GM10847 (cell line): ENCODE measurements around the gene FOXO6.

ENCODE experiments used
- POLR2A ChIP-seq: IDR thresholded peaks from 2 replicates; pipeline ENCODE4 v1.6.1; 2011; ENCODE audit not compliant: insufficient read length; ENCODE audit errors: extremely low read depth

The FOXO6 gene

GRCh38 chr1:41390573-41390972 is 29.3 kb downstream of the FOXO6 start:
- TF ChIP-seq POLR2A: no peak

DNA sequence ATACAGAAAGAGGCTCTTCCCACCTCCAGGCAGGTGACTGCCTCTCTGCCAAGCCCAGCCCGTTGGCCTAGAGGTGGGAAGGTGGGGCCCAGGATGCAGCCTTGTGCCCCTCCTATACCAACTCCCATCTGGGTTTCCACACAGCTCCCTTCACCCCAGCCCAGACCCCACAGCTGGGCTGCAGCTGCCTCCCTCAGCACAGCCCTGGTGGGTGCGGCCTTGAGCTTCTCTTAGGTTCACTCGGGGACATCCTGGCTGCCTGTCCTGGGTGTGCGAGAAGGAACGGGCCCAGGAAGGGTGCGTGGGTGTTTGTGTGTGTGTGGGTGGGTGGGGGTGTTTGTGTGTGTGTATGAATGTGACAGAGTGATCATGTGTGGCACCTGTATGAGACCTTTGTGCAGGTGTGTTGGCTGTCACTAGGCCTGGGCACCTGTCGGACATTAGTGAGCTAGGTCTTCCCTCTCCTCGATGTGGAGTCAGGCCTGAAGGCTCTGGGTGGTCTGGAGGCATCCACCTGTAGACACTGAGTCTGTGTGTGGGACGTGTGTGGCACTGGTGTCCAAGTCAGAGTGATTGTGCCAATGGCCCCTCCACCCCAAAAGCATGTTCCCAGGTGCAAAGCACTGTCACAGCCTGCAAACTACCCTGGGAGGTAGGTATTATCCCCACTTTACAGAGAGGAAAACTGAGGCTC is 30.7 kb downstream of the FOXO6 start:
- no peak for TF ChIP-seq POLR2A

GRCh38 chr1:41392528-41392924 is 31.3 kb downstream of the FOXO6 start:
- TF ChIP-seq POLR2A: no peak

DNA sequence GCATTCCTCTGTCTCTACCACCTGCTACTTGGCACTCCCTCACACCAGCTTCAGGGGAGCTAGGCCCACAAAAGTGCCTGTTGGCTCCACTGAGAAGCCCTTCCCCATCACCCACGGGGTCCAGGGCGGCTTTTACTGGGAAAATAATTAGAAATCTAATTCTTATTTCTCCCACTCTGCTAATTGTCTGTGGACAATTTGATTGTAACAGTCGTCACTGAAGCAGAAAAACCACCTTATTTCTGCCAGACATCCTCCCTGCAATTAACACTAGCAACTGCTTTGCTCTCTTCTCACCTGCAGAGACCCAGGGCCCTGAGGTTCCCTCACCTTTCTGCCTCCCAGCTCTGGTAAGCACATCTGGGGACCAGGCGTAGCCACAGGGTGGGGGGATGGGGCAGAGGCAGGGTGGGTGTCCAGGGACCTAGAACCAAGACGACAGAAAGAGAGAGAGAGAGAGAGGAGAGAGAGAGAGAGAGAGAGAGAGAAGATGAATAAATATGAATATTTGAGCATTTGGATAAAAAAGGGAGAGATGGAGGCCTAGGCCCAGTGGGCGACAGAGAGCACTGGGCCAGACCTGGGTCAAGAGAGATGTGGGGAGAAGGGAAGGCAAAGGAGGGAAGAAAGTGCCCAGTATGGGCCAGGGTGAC is 32.6 kb downstream of the FOXO6 start:
- no peak for TF ChIP-seq POLR2A

- TF ChIP-seq POLR2A: no peak
Measured at GRCh38 chr1:41394369-41394744, 33.1 kb downstream of the FOXO6 start.

- no peak for TF ChIP-seq POLR2A
Measured at GRCh38 chr1:41394959-41395956, 34.0 kb downstream of the FOXO6 start.

DNA sequence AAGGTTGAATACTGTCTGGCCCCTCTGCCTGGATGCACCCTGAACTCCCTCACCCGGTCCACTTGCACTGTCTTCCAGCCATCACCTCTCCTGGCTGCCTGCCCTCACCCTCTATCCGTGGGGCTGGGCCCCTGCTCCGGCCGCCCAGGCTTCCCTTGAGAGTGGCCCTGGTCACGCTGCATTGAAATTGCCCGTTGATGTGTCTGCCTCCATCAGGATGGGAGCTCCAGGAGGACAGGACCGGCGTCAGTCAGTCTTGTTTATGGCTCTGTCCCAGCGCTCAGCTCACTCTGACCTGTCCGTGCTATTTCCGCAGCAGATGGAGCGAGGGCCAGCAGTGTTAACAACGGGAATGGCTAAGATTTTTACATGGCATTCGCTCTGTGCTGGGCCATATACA is 34.9 kb downstream of the FOXO6 start:
- TF ChIP-seq POLR2A: no peak

- TF ChIP-seq POLR2A: no peak
Measured at GRCh38 chr1:41397020-41397419, 35.8 kb downstream of the FOXO6 start.

GRCh38 chr1:41397753-41398330 is 36.6 kb downstream of the FOXO6 start:
- TF ChIP-seq POLR2A: no peak

DNA sequence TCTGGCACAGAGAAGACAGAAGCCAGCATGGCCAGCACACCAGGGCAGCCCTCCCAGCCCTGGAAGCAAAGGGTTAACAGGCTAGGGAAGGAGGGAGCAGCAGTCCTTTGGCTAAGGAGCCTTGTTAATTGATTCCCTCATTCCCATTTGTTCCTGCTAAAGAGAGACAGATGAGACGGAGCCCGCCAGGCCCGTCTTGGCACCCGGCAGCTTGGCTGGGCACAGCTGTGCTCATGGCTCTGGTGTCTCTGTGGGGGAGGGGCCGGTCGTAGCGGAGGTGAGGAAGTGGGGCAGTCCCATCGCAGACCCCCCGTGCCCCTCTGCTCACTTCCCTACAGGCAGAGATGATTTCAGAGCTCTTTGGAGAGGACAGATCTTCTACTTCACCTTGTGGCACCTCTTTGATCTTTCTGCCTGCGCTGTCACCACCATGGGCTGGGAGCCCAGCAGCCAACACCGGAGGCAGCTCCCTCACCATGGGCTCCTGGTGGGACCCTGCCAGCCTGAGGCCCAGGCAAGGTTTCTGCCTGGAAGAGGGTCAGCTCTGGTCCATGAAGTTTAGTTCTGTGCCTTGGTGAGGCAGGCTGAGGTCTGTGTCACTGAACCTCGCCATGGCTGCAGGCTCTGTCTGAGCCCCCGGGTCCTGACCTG is 38.0 kb downstream of the FOXO6 start:
- no peak for TF ChIP-seq POLR2A

DNA sequence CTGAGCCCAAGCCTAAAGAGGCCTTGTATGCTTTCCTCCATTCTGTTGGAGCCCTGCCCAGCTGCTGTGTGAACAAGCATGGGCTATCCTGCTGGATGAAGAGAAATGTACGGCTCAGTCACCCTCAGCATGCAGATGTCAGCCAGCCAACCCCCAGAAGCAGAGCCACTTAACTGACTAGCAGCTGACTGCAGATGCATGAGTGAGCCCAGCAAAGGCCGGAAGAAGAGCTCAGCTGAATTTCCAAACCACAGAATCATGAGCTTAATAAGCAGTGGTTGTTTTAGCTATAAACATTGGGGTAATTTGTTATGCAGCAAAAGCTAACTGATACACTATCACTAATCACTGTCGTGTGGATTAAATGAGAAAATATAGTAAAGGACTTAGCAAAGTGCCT is 39.0 kb downstream of the FOXO6 start:
- no peak for TF ChIP-seq POLR2A

DNA sequence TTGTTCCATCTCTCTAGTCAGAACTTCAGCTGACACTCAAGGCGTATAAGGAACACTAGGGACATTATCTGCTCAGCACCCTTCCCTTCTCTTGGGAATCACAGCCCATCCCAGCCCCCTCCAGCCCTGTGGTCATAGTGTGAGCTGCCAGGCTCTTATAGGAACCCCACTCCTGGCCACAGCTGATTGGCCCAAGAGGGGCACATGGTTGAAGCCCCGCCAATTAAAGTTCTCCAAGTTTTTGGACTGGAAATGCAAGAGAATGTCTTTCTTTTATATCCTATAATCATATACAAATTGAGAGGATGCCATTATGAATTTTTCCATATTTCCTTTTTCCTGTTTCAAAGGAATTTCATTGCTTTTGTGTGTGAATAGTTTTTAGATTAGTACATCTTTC is 40.7 kb downstream of the FOXO6 start:
- TF ChIP-seq POLR2A: no peak

DNA sequence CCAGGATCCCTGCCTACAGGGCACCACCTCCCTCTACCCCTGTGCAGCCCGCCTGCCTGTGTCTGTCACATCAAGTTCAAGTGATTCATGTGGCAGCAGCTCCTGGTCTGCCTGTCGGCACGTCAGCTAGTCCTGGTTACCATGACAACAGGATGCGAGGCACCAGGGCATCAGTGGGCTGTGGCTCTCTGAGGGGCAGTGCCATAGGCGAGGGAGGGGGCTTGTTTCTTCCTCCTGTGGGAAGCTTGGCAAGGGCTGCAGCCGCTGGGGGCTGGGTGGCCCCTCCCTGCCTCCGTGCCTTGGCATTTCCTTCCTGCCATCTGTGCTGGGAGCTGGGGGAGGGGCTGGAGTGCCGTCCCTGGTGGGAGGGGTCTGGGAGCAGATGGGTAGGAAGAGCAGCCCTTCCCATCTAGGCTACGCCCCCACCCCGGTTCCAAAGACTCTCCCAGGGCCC is 43.1 kb downstream of the FOXO6 start:
- no peak for TF ChIP-seq POLR2A

GRCh38 chr1:41407664-41408252 is 46.5 kb downstream of the FOXO6 start:
- no peak for TF ChIP-seq POLR2A

DNA sequence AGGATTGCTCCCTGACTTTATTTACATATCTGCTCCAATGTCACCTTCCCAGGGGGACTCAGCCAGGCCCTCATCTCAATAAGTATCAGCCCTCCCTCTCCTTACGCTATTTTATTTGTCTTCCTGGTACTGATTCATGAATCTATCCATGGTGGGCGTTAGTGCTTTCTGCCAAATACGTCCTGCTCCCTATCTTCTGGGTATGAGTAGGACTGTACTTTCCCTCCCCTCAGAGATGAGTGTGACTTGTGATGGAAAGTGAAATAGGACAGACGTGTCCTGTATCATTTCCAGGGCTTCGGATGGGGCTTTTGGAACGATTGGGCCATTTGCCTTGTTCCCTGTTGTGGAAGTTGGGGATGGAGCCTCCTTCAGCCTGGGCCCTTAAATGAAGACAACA is 47.5 kb downstream of the FOXO6 start:
- TF ChIP-seq POLR2A: no peak

- TF ChIP-seq POLR2A: no peak
Measured at GRCh38 chr1:41409825-41410224, 48.6 kb downstream of the FOXO6 start.
